ENCODE measurements around the gene RPL13. TPM values are rescaled to one million over a fixed set of nuclear protein-coding genes. Genes with fewer than 3 reads are reported as not detected.

RPL13 gene
- total and polyA plus RNA-seq, 2 of the 13 experiments (the other 11 are each of a cell fraction or from before 2014, with no cell fraction given) = 2,988 to 4,411 TPM

DNA sequence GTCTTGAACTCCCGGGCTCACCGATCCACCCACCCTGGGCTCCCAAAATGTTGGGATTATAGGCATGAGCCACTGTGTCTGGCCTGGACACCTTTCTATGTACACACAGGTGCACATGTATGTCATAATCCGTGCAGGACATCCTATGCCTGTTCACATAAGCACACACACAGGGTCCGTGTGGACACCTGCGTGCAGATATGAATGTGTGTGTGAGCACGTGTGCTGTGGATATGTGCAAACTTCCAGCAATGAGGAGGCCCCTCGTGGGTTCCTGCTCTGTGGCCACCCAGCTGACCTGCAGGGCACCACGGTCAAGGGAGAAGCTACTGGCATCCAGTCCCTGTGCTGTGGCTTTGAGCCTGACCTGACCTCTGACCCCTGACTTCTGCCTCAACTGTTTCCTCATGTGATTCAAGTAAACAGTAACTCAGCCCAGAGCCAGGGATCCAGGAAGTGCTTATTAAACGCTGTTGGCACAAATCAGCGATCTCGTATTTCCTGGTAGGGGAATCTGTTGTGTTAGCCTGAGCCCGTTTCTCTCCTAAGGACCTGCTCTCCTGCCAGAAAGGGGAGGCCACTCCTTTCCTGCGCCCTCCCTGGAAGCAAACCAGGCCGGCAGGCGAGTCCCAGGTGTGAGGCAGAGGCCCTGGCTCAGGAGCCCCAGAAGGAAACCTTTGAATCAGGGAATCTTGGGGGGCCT lies 21.5 kb downstream of the RPL13 start (continued):
- TF ChIP-seq AHDC1 (CRISPR knock-in tag; IDR thresholded peaks at IDR 0.05; ENCODE audit: borderline replicate concordance) = no peak
- TF ChIP-seq DPF2 (CRISPR knock-in tag; IDR thresholded peaks at IDR 0.05; ENCODE audit: borderline replicate concordance, low read depth) = peak; percentile 34; the same call in 1 of the 2 replicates
- no peak for TF ChIP-seq PHF8 (CRISPR knock-in tag; IDR thresholded peaks at IDR 0.05)
- no peak for TF ChIP-seq MIER2 (CRISPR knock-in tag; IDR thresholded peaks at IDR 0.05)
- TF ChIP-seq ZNF143 (CRISPR knock-in tag; IDR thresholded peaks at IDR 0.05) = no peak
- peak; percentile 99 for TF ChIP-seq ELF3 (CRISPR knock-in tag; IDR thresholded peaks at IDR 0.05)
- no peak for TF ChIP-seq MAFF (IDR thresholded peaks at IDR 0.05; ENCODE audit: low read depth, low read length)
- no peak for TF ChIP-seq ZNF576 (CRISPR knock-in tag; IDR thresholded peaks at IDR 0.05)
- no peak for TF ChIP-seq ZNF382 (CRISPR knock-in tag; IDR thresholded peaks at IDR 0.05; ENCODE audit: borderline replicate concordance)
- TF ChIP-seq BRD4 (CRISPR knock-in tag; IDR thresholded peaks at IDR 0.05) = no peak
- no peak for TF ChIP-seq ZNF205 (CRISPR knock-in tag; IDR thresholded peaks at IDR 0.05)
- peak; percentile 41; the same call in 1 of the 2 replicates for TF ChIP-seq ZNF761 (CRISPR knock-in tag; conservative IDR thresholded peaks at IDR 0.05)
- no peak for TF ChIP-seq NPAS2 (CRISPR knock-in tag; IDR thresholded peaks at IDR 0.05; ENCODE audit: borderline replicate concordance)
- TF ChIP-seq THAP8 (CRISPR knock-in tag; IDR thresholded peaks at IDR 0.05; ENCODE audit: borderline replicate concordance) = no peak
- TF ChIP-seq, protein P1, sequence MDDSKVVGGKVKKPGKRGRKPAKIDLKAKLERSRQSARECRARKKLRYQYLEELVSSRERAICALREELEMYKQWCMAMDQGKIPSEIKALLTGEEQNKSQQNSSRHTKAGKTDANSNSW (CRISPR knock-in tag; IDR thresholded peaks at IDR 0.05; ENCODE audit: borderline replicate concordance) = no peak
- TF ChIP-seq USF2 (IDR thresholded peaks at IDR 0.05; ENCODE audit: low read depth, low read length) = no peak; the same call in 1 of the 2 replicates
- TF ChIP-seq USF2 (CRISPR knock-in tag; IDR thresholded peaks at IDR 0.05; ENCODE audit: borderline replicate concordance) = no peak
- TF ChIP-seq YY1 (IDR thresholded peaks at IDR 0.05; ENCODE audit: insufficient read depth, insufficient replicate concordance, low read depth, low read length) = no peak
